Measurements from ENCODE around the gene VPS18.

Gene VPS18

DNA sequence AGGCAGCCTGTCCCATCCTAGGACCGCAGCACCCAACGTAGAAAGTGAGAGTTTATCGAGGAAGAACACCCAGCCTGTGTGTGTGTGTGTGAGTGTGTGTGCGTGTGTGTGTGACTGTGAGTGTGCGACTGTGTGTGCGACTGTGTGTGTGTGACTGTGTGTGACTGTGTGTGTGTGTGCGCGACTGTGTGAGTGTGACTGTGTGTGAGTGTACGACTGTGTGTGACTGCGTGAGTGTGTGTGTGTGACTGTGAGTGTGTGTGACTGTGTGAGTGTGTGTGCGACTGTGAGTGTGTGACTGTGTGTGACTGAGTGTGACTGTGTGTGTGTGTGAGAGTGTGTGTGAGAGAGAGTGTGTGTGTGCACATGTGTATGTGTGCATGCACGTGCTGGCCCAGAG, 19.8 kb downstream of the VPS18 start:
- no peaks in the 10 kb centered on the region for H3K9me3 ChIP-seq (ENCODE audit: control insufficient read depth, low read length)
- H3K4me1 ChIP-seq (ENCODE audit: control insufficient read depth, insufficient read depth, low read depth, low read length) = peaks cover 21% of the 10 kb centered on the region
- no peak overlapping the region for H4K8ac ChIP-seq (ENCODE audit: low read length)
- no peak overlapping the region for H2BK15ac ChIP-seq (ENCODE audit: low read depth, poor library complexity, severe bottlenecking)
- H3K36me3 ChIP-seq (ENCODE audit: control insufficient read depth in 1 of 2, insufficient read depth in 2 of 2, low read depth in 1 of 2, low read length in 2 of 2) = peaks cover 0 to 6% of the 10 kb centered on the region in 2 experiments
- H2AFZ ChIP-seq (ENCODE audit: low read depth, low read length) = no peak overlapping the region
- H3K79me1 ChIP-seq (replicated peaks; ENCODE audit: low read length, poor library complexity, severe bottlenecking) = no peaks in the 10 kb centered on the region
- H3K4me3 ChIP-seq (ENCODE audit: insufficient read depth in 1 of 2, low read depth in 1 of 2, low read length in 2 of 2) = no peak overlapping the region
- H2BK5ac ChIP-seq (ENCODE audit: low read depth, low read length, poor library complexity, severe bottlenecking) = no peak overlapping the region
- H3K9ac ChIP-seq (ENCODE audit: low read length) = no peak overlapping the region
- no peak overlapping the region for H2BK120ac ChIP-seq (ENCODE audit: low read depth, low read length)
- H3K4ac ChIP-seq (ENCODE audit: low read depth in 1 of 2, low read length in 2 of 2) = no peak overlapping the region
- peak overlapping the region; percentile 29 for H4K91ac ChIP-seq (ENCODE audit: low read length)
- no peak overlapping the region for H3K4me2 ChIP-seq (ENCODE audit: low read length, poor library complexity, severe bottlenecking)
- peaks cover 9 to 21% of the 10 kb centered on the region in 2 experiments for H3K27me3 ChIP-seq (ENCODE audit: control insufficient read depth in 1 of 2, insufficient read depth in 1 of 2, low read length in 2 of 2)
- no peak overlapping the region for H3K18ac ChIP-seq (ENCODE audit: low read depth in 1 of 2, low read length in 2 of 2)
- 97% methylated on average over 12 of the region's 12 CpGs for WGBS
- no peak overlapping the region for H2AK5ac ChIP-seq (ENCODE audit: low read length, severe bottlenecking)
- H2BK12ac ChIP-seq (ENCODE audit: low read length in 2 of 2) = no peak overlapping the region
- H3K27ac ChIP-seq (ENCODE audit: low read length, poor library complexity, severe bottlenecking) = no peak overlapping the region
- H3K14ac ChIP-seq (ENCODE audit: low read length in 2 of 2) = no peak overlapping the region
- no peak for DNase-seq
- peak overlapping the region in 1 of 2 experiments; percentile 18 for H3K23ac ChIP-seq (ENCODE audit: low read length in 2 of 2)

DNA sequence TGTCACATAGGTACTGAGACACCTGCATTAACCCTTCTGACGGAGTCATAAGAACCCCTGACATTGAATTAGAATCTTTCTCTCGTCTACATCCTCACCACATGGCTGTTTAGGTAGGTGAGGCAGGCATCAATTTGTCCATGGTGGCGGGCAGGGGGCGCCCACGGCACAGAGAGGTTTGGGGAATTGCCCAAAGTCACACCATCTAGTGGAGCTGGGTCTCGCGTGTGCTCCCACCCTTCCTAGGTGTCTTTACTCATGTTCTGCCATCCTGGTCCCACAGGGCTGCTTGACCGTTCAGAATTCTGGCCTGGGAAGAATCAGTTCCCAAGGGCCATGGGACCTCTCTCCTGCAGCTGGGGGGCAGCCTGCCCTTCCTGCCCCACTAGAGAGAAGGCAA, 20.2 kb downstream of the VPS18 start:
- Histone ChIP-seq H3K4me2 (ENCODE audit: low read length, poor library complexity, severe bottlenecking) (no peak overlapping the region), H2BK120ac (ENCODE audit: low read depth, low read length) (no peak overlapping the region), H3K27me3 (ENCODE audit: control insufficient read depth in 1 of 2, insufficient read depth in 1 of 2, low read length in 2 of 2) (peaks cover 9 to 24% of the 10 kb centered on the region in 2 experiments), H3K18ac (ENCODE audit: low read depth in 1 of 2, low read length in 2 of 2) (no peak overlapping the region), H3K23ac (ENCODE audit: low read length in 2 of 2) (no peak overlapping the region), H3K27ac (ENCODE audit: low read length, poor library complexity, severe bottlenecking) (no peak overlapping the region), H2AK5ac (ENCODE audit: low read length, severe bottlenecking) (no peak overlapping the region), H3K9me3 (ENCODE audit: control insufficient read depth, low read length) (no peaks in the 10 kb centered on the region), H3K79me1 (replicated peaks; ENCODE audit: low read length, poor library complexity, severe bottlenecking) (no peaks in the 10 kb centered on the region), H3K9ac (ENCODE audit: low read length) (no peak overlapping the region), H3K4ac (ENCODE audit: low read depth in 1 of 2, low read length in 2 of 2) (no peak overlapping the region), H4K8ac (ENCODE audit: low read length) (no peak overlapping the region), H4K91ac (ENCODE audit: low read length) (no peak overlapping the region), H2AFZ (ENCODE audit: low read depth, low read length) (no peak overlapping the region), H3K4me3 (ENCODE audit: insufficient read depth in 1 of 2, low read depth in 1 of 2, low read length in 2 of 2) (no peak overlapping the region), H2BK12ac (ENCODE audit: low read length in 2 of 2) (no peak overlapping the region), H2BK5ac (ENCODE audit: low read depth, low read length, poor library complexity, severe bottlenecking) (no peak overlapping the region), H3K4me1 (ENCODE audit: control insufficient read depth, insufficient read depth, low read depth, low read length) (peaks cover 22% of the 10 kb centered on the region), H3K14ac (ENCODE audit: low read length in 2 of 2) (no peak overlapping the region), H2BK15ac (ENCODE audit: low read depth, poor library complexity, severe bottlenecking) (no peak overlapping the region), H3K36me3 (ENCODE audit: control insufficient read depth in 1 of 2, insufficient read depth in 2 of 2, low read depth in 1 of 2, low read length in 2 of 2) (peaks cover 0 to 4% of the 10 kb centered on the region in 2 experiments)
- DNase-seq = no peak
- WGBS = 77% methylated on average over 8 of the region's 8 CpGs

DNA sequence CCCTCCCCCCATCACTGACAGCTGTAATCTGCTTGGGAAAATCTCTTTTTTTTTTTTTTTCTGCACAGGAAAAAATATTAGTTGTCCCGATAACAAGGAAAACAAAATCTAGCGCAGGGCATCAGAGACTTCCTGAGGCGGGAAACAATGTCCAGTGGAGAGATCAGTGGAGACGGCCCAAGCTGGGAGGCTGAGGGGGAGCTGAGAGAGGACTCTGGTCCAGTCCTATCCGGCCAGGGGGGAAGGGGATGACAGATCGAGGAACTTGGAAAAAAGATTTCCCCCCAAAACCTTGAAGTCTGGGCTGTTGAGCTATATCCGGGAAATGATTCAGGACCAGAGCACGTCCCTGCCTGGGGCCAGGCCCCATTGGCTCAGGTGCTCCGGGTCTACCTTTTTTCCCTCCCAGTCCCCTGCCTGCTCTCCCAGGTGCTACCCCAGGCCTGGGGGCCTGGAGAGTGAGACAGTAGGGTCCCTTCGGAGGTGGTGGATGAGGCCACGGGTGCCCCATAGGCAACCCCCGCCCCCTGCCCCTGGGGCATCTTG, 20.9 kb downstream of the VPS18 start:
- H2AFZ ChIP-seq (ENCODE audit: low read depth, low read length) = no peak overlapping the region
- no peak overlapping the region for H3K4ac ChIP-seq (ENCODE audit: low read depth in 1 of 2, low read length in 2 of 2)
- H3K4me2 ChIP-seq (ENCODE audit: low read length, poor library complexity, severe bottlenecking) = no peak overlapping the region
- no peak overlapping the region for H4K8ac ChIP-seq (ENCODE audit: low read length)
- H3K27me3 ChIP-seq (ENCODE audit: control insufficient read depth in 1 of 2, insufficient read depth in 1 of 2, low read length in 2 of 2) = peaks cover 9 to 30% of the 10 kb centered on the region in 2 experiments
- no peak overlapping the region for H2BK15ac ChIP-seq (ENCODE audit: low read depth, poor library complexity, severe bottlenecking)
- no peak overlapping the region for H3K18ac ChIP-seq (ENCODE audit: low read depth in 1 of 2, low read length in 2 of 2)
- no peak overlapping the region for H2BK12ac ChIP-seq (ENCODE audit: low read length in 2 of 2)
- no peak for DNase-seq
- no peaks in the 10 kb centered on the region for H3K79me1 ChIP-seq (replicated peaks; ENCODE audit: low read length, poor library complexity, severe bottlenecking)
- WGBS = 80% methylated on average over 6 of the region's 12 CpGs
- H2BK120ac ChIP-seq (ENCODE audit: low read depth, low read length) = no peak overlapping the region
- H2AK5ac ChIP-seq (ENCODE audit: low read length, severe bottlenecking) = no peak overlapping the region
- no peak overlapping the region for H3K9ac ChIP-seq (ENCODE audit: low read length)
- no peak overlapping the region for H4K91ac ChIP-seq (ENCODE audit: low read length)
- H3K36me3 ChIP-seq (ENCODE audit: control insufficient read depth in 1 of 2, insufficient read depth in 2 of 2, low read depth in 1 of 2, low read length in 2 of 2) = peaks cover 0 to 4% of the 10 kb centered on the region in 2 experiments
- H3K4me3 ChIP-seq (ENCODE audit: insufficient read depth in 1 of 2, low read depth in 1 of 2, low read length in 2 of 2) = no peak overlapping the region
- H3K27ac ChIP-seq (ENCODE audit: low read length, poor library complexity, severe bottlenecking) = no peak overlapping the region
- no peak overlapping the region for H3K14ac ChIP-seq (ENCODE audit: low read length in 2 of 2)
- H2BK5ac ChIP-seq (ENCODE audit: low read depth, low read length, poor library complexity, severe bottlenecking) = no peak overlapping the region
- H3K23ac ChIP-seq (ENCODE audit: low read length in 2 of 2) = no peak overlapping the region
- peaks cover 17% of the 10 kb centered on the region for H3K4me1 ChIP-seq (ENCODE audit: control insufficient read depth, insufficient read depth, low read depth, low read length)
- H3K9me3 ChIP-seq (ENCODE audit: control insufficient read depth, low read length) = no peaks in the 10 kb centered on the region

DNA sequence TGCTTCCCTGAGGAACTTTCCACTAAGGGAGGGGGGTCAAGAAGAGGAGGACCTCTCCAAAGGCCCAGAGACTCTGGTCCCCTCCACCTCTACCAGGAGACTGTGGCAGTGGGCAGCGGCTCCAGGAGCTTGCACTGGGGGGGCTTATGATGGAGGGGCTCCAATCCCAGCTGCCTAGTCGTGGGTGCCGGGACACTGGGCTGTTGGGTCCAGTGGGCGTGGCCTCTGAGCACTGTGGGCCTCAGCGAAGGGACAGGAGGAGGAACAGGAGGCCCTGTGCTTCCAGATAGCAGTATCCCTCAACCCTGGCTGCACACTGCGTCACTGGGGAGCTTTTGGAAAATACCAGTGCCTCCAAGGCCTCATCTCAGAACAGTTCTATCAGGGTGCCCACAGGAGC, 21.4 kb downstream of the VPS18 start:
- Histone ChIP-seq H3K79me1 (replicated peaks; ENCODE audit: low read length, poor library complexity, severe bottlenecking) (no peaks in the 10 kb centered on the region), H3K4me1 (ENCODE audit: control insufficient read depth, insufficient read depth, low read depth, low read length) (peaks cover 17% of the 10 kb centered on the region)

More for the DNA sequence above, 21.4 kb downstream of the VPS18 start:
- no peak overlapping the region for H3K9ac ChIP-seq (ENCODE audit: low read length)
- H3K27ac ChIP-seq (ENCODE audit: low read length, poor library complexity, severe bottlenecking) = no peak overlapping the region
- no peak overlapping the region for H2AK5ac ChIP-seq (ENCODE audit: low read length, severe bottlenecking)
- no peak overlapping the region for H3K4me2 ChIP-seq (ENCODE audit: low read length, poor library complexity, severe bottlenecking)
- H2BK5ac ChIP-seq (ENCODE audit: low read depth, low read length, poor library complexity, severe bottlenecking) = no peak overlapping the region
- no peaks in the 10 kb centered on the region for H3K9me3 ChIP-seq (ENCODE audit: control insufficient read depth, low read length)
- no peak overlapping the region for H3K23ac ChIP-seq (ENCODE audit: low read length in 2 of 2)
- H3K27me3 ChIP-seq (ENCODE audit: control insufficient read depth in 1 of 2, insufficient read depth in 1 of 2, low read length in 2 of 2) = peaks cover 9 to 30% of the 10 kb centered on the region in 2 experiments
- no peak overlapping the region for H3K4me3 ChIP-seq (ENCODE audit: insufficient read depth in 1 of 2, low read depth in 1 of 2, low read length in 2 of 2)
- H2BK15ac ChIP-seq (ENCODE audit: low read depth, poor library complexity, severe bottlenecking) = no peak overlapping the region
- DNase-seq = no peak
- H4K91ac ChIP-seq (ENCODE audit: low read length) = no peak overlapping the region
- no peak overlapping the region for H3K4ac ChIP-seq (ENCODE audit: low read depth in 1 of 2, low read length in 2 of 2)
- H3K18ac ChIP-seq (ENCODE audit: low read depth in 1 of 2, low read length in 2 of 2) = no peak overlapping the region
- no peak overlapping the region for H2BK120ac ChIP-seq (ENCODE audit: low read depth, low read length)
- 71% methylated on average over 6 of the region's 6 CpGs for WGBS
- no peak overlapping the region for H3K14ac ChIP-seq (ENCODE audit: low read length in 2 of 2)
- H3K36me3 ChIP-seq (ENCODE audit: control insufficient read depth in 1 of 2, insufficient read depth in 2 of 2, low read depth in 1 of 2, low read length in 2 of 2) = peaks cover 0 to 4% of the 10 kb centered on the region in 2 experiments
- no peak overlapping the region for H2BK12ac ChIP-seq (ENCODE audit: low read length in 2 of 2)
- no peak overlapping the region for H4K8ac ChIP-seq (ENCODE audit: low read length)
- H2AFZ ChIP-seq (ENCODE audit: low read depth, low read length) = no peak overlapping the region

All from mesenchymal stem cell (in vitro differentiated cells and primary cell).